ENCODE results near the gene NOS1AP. TPM values are rescaled to one million over a fixed set of nuclear protein-coding genes. Genes with fewer than 3 reads are reported as not detected.

Gene NOS1AP
- total RNA-seq, 2 donors from 2014 or later = 3.1 to 4.0 TPM

DNA sequence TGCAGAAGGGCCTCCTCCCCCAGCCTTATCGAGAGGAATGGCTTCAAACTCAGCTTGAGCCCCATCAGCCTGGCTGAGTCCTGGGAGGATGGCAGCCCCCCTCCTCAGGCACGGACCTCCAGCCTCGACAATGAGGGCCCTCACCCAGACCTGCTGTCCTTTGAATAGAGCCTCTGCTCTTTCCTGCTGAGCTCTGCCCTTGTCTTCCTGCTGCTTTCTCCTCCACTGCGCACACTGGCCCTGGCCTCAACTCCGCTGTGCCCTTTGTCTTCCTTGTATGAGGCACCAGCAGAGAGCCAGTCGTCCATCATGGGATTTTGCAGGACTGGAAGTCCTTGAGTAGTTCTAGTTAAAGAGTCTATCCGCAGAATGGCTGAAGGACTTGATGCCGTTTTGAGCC is 314.0 kb downstream of the NOS1AP start:
- Histone ChIP-seq H3K36me3 (replicated peaks in 1 of 2; ENCODE audit: insufficient read depth in 1 of 2, low read depth in 2 of 2) (no peaks in the 10 kb centered on the region), H3K27me3 (no peaks in the 10 kb centered on the region), H3K4me3 (no peak overlapping the region), H3K4me1 (no peaks in the 10 kb centered on the region), H3K9me3 (no peaks in the 10 kb centered on the region), H3K27ac (no peak overlapping the region)
- TF ChIP-seq, protein P1, sequence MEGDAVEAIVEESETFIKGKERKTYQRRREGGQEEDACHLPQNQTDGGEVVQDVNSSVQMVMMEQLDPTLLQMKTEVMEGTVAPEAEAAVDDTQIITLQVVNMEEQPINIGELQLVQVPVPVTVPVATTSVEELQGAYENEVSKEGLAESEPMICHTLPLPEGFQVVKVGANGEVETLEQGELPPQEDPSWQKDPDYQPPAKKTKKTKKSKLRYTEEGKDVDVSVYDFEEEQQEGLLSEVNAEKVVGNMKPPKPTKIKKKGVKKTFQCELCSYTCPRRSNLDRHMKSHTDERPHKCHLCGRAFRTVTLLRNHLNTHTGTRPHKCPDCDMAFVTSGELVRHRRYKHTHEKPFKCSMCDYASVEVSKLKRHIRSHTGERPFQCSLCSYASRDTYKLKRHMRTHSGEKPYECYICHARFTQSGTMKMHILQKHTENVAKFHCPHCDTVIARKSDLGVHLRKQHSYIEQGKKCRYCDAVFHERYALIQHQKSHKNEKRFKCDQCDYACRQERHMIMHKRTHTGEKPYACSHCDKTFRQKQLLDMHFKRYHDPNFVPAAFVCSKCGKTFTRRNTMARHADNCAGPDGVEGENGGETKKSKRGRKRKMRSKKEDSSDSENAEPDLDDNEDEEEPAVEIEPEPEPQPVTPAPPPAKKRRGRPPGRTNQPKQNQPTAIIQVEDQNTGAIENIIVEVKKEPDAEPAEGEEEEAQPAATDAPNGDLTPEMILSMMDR (IDR thresholded peaks at IDR 0.05) = no peak
- no peak for TF ChIP-seq POLR2A (IDR thresholded peaks at IDR 0.05)
- DNase-seq = no peak
- intact Hi-C loops (cut with DNase I) = no loop called here
- 91 to 94% methylated on average over 7 to 8 of the region's 8 CpGs for WGBS, 2 donors
- no peak for ATAC-seq

GRCh38 chr1:162384116-162384515 is 314.6 kb downstream of the NOS1AP start:
- ATAC-seq = no peak
- WGBS, 2 donors = 86 to 94% methylated on average over 6 of the region's 6 CpGs
- Histone ChIP-seq H3K36me3 (replicated peaks in 1 of 2; ENCODE audit: insufficient read depth in 1 of 2, low read depth in 2 of 2) (no peaks in the 10 kb centered on the region), H3K27me3 (no peaks in the 10 kb centered on the region), H3K9me3 (no peaks in the 10 kb centered on the region), H3K27ac (no peak overlapping the region), H3K4me1 (no peaks in the 10 kb centered on the region), H3K4me3 (no peak overlapping the region)
- DNase-seq = no peak
- intact Hi-C loops (cut with DNase I) = no loop called here
- TF ChIP-seq POLR2A (IDR thresholded peaks at IDR 0.05) = no peak
- TF ChIP-seq, protein P1 (IDR thresholded peaks at IDR 0.05) = no peak

DNA sequence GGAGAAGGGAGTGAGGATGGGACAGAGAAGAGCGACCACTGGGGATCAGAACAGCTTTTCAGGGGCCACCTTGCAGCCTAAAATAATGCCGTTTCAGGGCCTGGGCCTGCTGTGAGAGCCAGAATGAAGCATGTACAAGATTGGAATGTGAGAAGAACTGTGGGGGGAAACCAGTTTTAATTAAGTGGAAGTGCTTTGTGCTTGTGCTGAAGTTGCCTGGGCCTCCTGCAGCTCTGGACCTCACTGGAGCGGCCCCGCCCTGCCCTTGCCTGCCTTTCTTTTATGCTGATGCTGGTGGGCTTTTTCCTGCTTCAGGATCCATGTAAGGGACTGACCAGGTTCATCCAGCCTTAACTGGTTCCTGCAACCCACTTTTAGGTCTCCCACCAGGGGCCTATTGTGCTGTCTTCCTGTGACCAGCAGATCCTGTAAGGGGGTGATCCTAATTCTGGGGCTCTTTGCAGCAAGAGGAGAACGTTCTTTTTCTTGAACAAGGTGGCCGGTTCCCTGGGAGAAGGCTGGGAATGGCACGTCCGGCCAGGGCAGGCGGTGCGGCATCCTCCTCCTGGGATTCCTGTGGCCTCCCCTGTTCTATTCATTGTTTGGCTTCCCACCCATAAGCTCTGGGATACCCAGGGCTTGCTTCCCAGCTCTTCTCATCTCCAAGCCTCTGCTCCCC is 315.2 kb downstream of the NOS1AP start:
- no peak for ATAC-seq
- no peaks in the 10 kb centered on the region for H3K4me1 ChIP-seq
- TF ChIP-seq POLR2A (IDR thresholded peaks at IDR 0.05) = no peak
- DNase-seq = no peak
- no peak overlapping the region for H3K27ac ChIP-seq
- intact Hi-C loops (cut with DNase I) = loop anchor here (5.0 kb wide), 1 partner anchor 327 kb away; no protein-coding TSS in a partner anchor
- no peak overlapping the region for H3K4me3 ChIP-seq
- H3K9me3 ChIP-seq = no peaks in the 10 kb centered on the region
- H3K36me3 ChIP-seq (replicated peaks in 1 of 2; ENCODE audit: insufficient read depth in 1 of 2, low read depth in 2 of 2) = no peaks in the 10 kb centered on the region
- WGBS, 2 donors = 90 to 95% methylated on average over 9 to 10 of the region's 10 CpGs
- H3K27me3 ChIP-seq = no peaks in the 10 kb centered on the region

DNA sequence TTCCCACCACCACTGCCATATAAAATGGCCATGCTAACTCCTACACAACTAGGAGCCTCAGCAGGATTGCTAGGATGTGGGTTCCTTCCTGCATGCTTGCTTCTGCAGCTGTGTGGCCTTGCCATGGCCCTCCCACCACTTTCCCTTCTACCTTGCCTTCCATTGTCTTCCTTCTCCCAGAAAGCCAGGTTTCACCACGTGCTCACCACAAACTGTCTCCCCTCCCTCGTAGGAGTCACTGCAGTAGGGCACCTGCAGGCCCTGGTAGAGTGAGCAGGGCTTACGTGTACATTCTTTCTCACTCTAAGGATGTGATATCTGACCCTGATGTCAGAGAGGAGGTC is 315.8 kb downstream of the NOS1AP start:
- WGBS, 2 donors = 84 to 87% methylated on average over 3 of the region's 3 CpGs
- TF ChIP-seq POLR2A (IDR thresholded peaks at IDR 0.05) = no peak
- TF ChIP-seq, protein P1 (IDR thresholded peaks at IDR 0.05) = no peak
- intact Hi-C loops (cut with DNase I) = loop anchor here (5.0 kb wide), 1 partner anchor 328 kb away; no protein-coding TSS in a partner anchor
- Histone ChIP-seq H3K27me3 (no peaks in the 10 kb centered on the region), H3K4me3 (no peak overlapping the region), H3K27ac (no peak overlapping the region), H3K9me3 (no peaks in the 10 kb centered on the region), H3K4me1 (no peaks in the 10 kb centered on the region), H3K36me3 (replicated peaks in 1 of 2; ENCODE audit: insufficient read depth in 1 of 2, low read depth in 2 of 2) (no peaks in the 10 kb centered on the region)
- no peak for DNase-seq
- ATAC-seq = no peak

DNA sequence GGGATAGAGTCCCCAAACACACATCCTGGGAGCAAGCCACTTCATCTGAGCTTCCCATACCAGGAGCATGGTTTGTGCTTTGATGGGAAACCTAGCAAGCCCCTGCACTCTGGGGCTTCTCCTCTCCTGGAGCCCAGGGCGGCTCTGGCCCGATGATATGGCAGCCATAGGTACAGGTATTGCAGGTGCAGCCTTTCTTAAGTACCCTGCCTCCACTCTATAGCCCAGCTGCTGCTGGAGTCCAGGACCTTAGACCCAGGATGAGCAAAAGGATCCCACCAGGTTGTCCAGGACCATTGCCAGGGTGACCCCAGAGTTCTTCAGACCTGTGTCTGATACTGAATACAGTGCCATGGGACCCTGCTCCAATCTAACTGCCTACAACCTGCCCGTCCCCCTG is 316.2 kb downstream of the NOS1AP start:
- TF ChIP-seq, protein P1 (IDR thresholded peaks at IDR 0.05) = no peak
- no peak for TF ChIP-seq POLR2A (IDR thresholded peaks at IDR 0.05)
- intact Hi-C loops (cut with DNase I) = loop anchor here (5.0 kb wide), 1 partner anchor 328 kb away; no protein-coding TSS in a partner anchor
- Histone ChIP-seq H3K27ac (no peak overlapping the region), H3K27me3 (no peaks in the 10 kb centered on the region), H3K4me1 (no peaks in the 10 kb centered on the region), H3K4me3 (no peak overlapping the region), H3K9me3 (no peaks in the 10 kb centered on the region), H3K36me3 (replicated peaks in 1 of 2; ENCODE audit: insufficient read depth in 1 of 2, low read depth in 2 of 2) (no peaks in the 10 kb centered on the region)
- WGBS, 2 donors = 72 to 100% methylated on average over 2 to 3 of the region's 3 CpGs
- ATAC-seq (no peak), DNase-seq (no peak)

All from body of pancreas (tissue), 4 donors.